ENCODE measurements around the gene SLC45A1. TPM values are rescaled to one million over a fixed set of nuclear protein-coding genes. Genes with fewer than 3 reads are reported as not detected.

SLC45A1 gene
- total and polyA plus RNA-seq, 4 donors = 4.4 to 8.7 (median 6.7) TPM

- no peak for DNase-seq
- ATAC-seq (ENCODE audit: low FRiP score) = no peak
- WGBS, 2 donors = 38 to 50% methylated on average over 5 of the region's 5 CpGs
Measured at GRCh38 chr1:8284127-8284526, 33.8 kb upstream of the SLC45A1 start.

GRCh38 chr1:8285103-8285502, 32.8 kb upstream of the SLC45A1 start:
- Histone ChIP-seq H3K36me3 (ENCODE audit: control insufficient read depth in 1 of 2, insufficient read depth in 2 of 2, low read length in 1 of 2) (no peaks in the 10 kb centered on the region), H3K9me3 (ENCODE audit: control insufficient read depth, low read length) (peaks cover 1% of the 10 kb centered on the region), H3K4me1 (ENCODE audit: control insufficient read depth in 1 of 2, insufficient read depth in 2 of 2, low read length in 2 of 2) (no peaks in the 10 kb centered on the region), H3K27ac (ENCODE audit: low read depth in 1 of 2, low read length in 2 of 2) (no peak overlapping the region), H3K27me3 (ENCODE audit: control insufficient read depth in 1 of 2, insufficient read depth in 2 of 2, low read length in 1 of 2) (no peaks in the 10 kb centered on the region), H3K4me3 (ENCODE audit: low read length in 2 of 2) (no peak overlapping the region)
- 91 to 93% methylated on average over 4 of the region's 4 CpGs for WGBS, 2 donors
- DNase-seq (no peak), ATAC-seq (ENCODE audit: low FRiP score) (no peak)
- intact Hi-C loops (cut with DNase I) = no loop called here

More at GRCh38 chr1:8284127-8284526, 33.8 kb upstream of the SLC45A1 start:
- Histone ChIP-seq H3K4me1 (ENCODE audit: control insufficient read depth in 1 of 2, insufficient read depth in 2 of 2, low read length in 2 of 2) (no peaks in the 10 kb centered on the region), H3K27ac (ENCODE audit: low read depth in 1 of 2, low read length in 2 of 2) (no peak overlapping the region), H3K27me3 (ENCODE audit: control insufficient read depth in 1 of 2, insufficient read depth in 2 of 2, low read length in 1 of 2) (no peaks in the 10 kb centered on the region), H3K36me3 (ENCODE audit: control insufficient read depth in 1 of 2, insufficient read depth in 2 of 2, low read length in 1 of 2) (no peaks in the 10 kb centered on the region), H3K9me3 (ENCODE audit: control insufficient read depth, low read length) (peaks cover 1% of the 10 kb centered on the region), H3K4me3 (ENCODE audit: low read length in 2 of 2) (no peak overlapping the region)
- intact Hi-C loops (cut with DNase I) = no loop called here

- no peak overlapping the region for H3K27ac ChIP-seq (ENCODE audit: low read depth in 1 of 2, low read length in 2 of 2)
- no peak for DNase-seq
- no peaks in the 10 kb centered on the region for H3K4me1 ChIP-seq (ENCODE audit: control insufficient read depth in 1 of 2, insufficient read depth in 2 of 2, low read length in 2 of 2)
- no peaks in the 10 kb centered on the region for H3K36me3 ChIP-seq (ENCODE audit: control insufficient read depth in 1 of 2, insufficient read depth in 2 of 2, low read length in 1 of 2)
- WGBS, 2 donors = 88 to 90% methylated on average over 2 of the region's 2 CpGs
- intact Hi-C loops (cut with DNase I) = no loop called here
- H3K27me3 ChIP-seq (ENCODE audit: control insufficient read depth in 1 of 2, insufficient read depth in 2 of 2, low read length in 1 of 2) = no peaks in the 10 kb centered on the region
- no peak for ATAC-seq (ENCODE audit: low FRiP score)
- peaks cover 1% of the 10 kb centered on the region for H3K9me3 ChIP-seq (ENCODE audit: control insufficient read depth, low read length)
- H3K4me3 ChIP-seq (ENCODE audit: low read length in 2 of 2) = no peak overlapping the region
Measured at GRCh38 chr1:8285965-8286364, 31.9 kb upstream of the SLC45A1 start.

- H3K27ac ChIP-seq (ENCODE audit: low read depth in 1 of 2, low read length in 2 of 2) = no peak overlapping the region
- H3K4me1 ChIP-seq (ENCODE audit: control insufficient read depth in 1 of 2, insufficient read depth in 2 of 2, low read length in 2 of 2) = no peaks in the 10 kb centered on the region
- no peaks in the 10 kb centered on the region for H3K27me3 ChIP-seq (ENCODE audit: control insufficient read depth in 1 of 2, insufficient read depth in 2 of 2, low read length in 1 of 2)
- H3K4me3 ChIP-seq (ENCODE audit: low read length in 2 of 2) = no peak overlapping the region
- intact Hi-C loops (cut with DNase I) = no loop called here
- H3K36me3 ChIP-seq (ENCODE audit: control insufficient read depth in 1 of 2, insufficient read depth in 2 of 2, low read length in 1 of 2) = no peaks in the 10 kb centered on the region
- DNase-seq (peak in 1 of 2 donors; percentile 80), ATAC-seq (ENCODE audit: low FRiP score) (no peak)
- 1 to 18% methylated on average over 6 of the region's 6 CpGs for WGBS, 2 donors
- H3K9me3 ChIP-seq (ENCODE audit: control insufficient read depth, low read length) = no peaks in the 10 kb centered on the region
Measured at GRCh38 chr1:8293118-8293517, 24.8 kb upstream of the SLC45A1 start.

- H3K36me3 ChIP-seq (ENCODE audit: control insufficient read depth in 1 of 2, insufficient read depth in 2 of 2, low read length in 1 of 2) = no peaks in the 10 kb centered on the region
- intact Hi-C loops (cut with DNase I) = no loop called here
- WGBS, 2 donors = 38 to 51% methylated on average over 4 of the region's 4 CpGs
- DNase-seq (no peak), ATAC-seq (ENCODE audit: low FRiP score) (no peak)
- H3K9me3 ChIP-seq (ENCODE audit: control insufficient read depth, low read length) = no peaks in the 10 kb centered on the region
- no peaks in the 10 kb centered on the region for H3K27me3 ChIP-seq (ENCODE audit: control insufficient read depth in 1 of 2, insufficient read depth in 2 of 2, low read length in 1 of 2)
- H3K27ac ChIP-seq (ENCODE audit: low read depth in 1 of 2, low read length in 2 of 2) = peak overlapping the region in 1 of 2 donors; percentile 17
- H3K4me1 ChIP-seq (ENCODE audit: control insufficient read depth in 1 of 2, insufficient read depth in 2 of 2, low read length in 2 of 2) = no peaks in the 10 kb centered on the region
- H3K4me3 ChIP-seq (ENCODE audit: low read length in 2 of 2) = no peak overlapping the region
Measured at GRCh38 chr1:8293641-8294169, 24.2 kb upstream of the SLC45A1 start.

- Histone ChIP-seq H3K9me3 (ENCODE audit: control insufficient read depth, low read length) (no peaks in the 10 kb centered on the region), H3K36me3 (ENCODE audit: control insufficient read depth in 1 of 2, insufficient read depth in 2 of 2, low read length in 1 of 2) (no peaks in the 10 kb centered on the region), H3K27me3 (ENCODE audit: control insufficient read depth in 1 of 2, insufficient read depth in 2 of 2, low read length in 1 of 2) (no peaks in the 10 kb centered on the region), H3K4me1 (ENCODE audit: control insufficient read depth in 1 of 2, insufficient read depth in 2 of 2, low read length in 2 of 2) (no peaks in the 10 kb centered on the region), H3K27ac (ENCODE audit: low read depth in 1 of 2, low read length in 2 of 2) (peak overlapping the region in 1 of 2 donors; percentile 17), H3K4me3 (ENCODE audit: low read length in 2 of 2) (no peak overlapping the region)
- DNase-seq (no peak), ATAC-seq (ENCODE audit: low FRiP score) (no peak)
- intact Hi-C loops (cut with DNase I) = no loop called here
- 28 to 43% methylated on average over 19 of the region's 19 CpGs for WGBS, 2 donors
Measured at GRCh38 chr1:8294170-8294697, 23.7 kb upstream of the SLC45A1 start.

GRCh38 chr1:8297245-8297644, 20.7 kb upstream of the SLC45A1 start:
- ATAC-seq (ENCODE audit: low FRiP score) (no peak), DNase-seq (no peak)
- no peaks in the 10 kb centered on the region for H3K36me3 ChIP-seq (ENCODE audit: control insufficient read depth in 1 of 2, insufficient read depth in 2 of 2, low read length in 1 of 2)
- H3K27ac ChIP-seq (ENCODE audit: low read depth in 1 of 2, low read length in 2 of 2) = no peak overlapping the region
- no peaks in the 10 kb centered on the region for H3K9me3 ChIP-seq (ENCODE audit: control insufficient read depth, low read length)
- WGBS, 2 donors = 89 to 90% methylated on average over 4 of the region's 4 CpGs
- H3K4me3 ChIP-seq (ENCODE audit: low read length in 2 of 2) = no peak overlapping the region
- H3K4me1 ChIP-seq (ENCODE audit: control insufficient read depth in 1 of 2, insufficient read depth in 2 of 2, low read length in 2 of 2) = peaks cover 0 to 3% of the 10 kb centered on the region in 2 donors
- no peaks in the 10 kb centered on the region for H3K27me3 ChIP-seq (ENCODE audit: control insufficient read depth in 1 of 2, insufficient read depth in 2 of 2, low read length in 1 of 2)
- intact Hi-C loops (cut with DNase I) = no loop called here

- Histone ChIP-seq H3K4me1 (ENCODE audit: control insufficient read depth in 1 of 2, insufficient read depth in 2 of 2, low read length in 2 of 2) (peaks cover 3 to 8% of the 10 kb centered on the region in 2 donors), H3K36me3 (ENCODE audit: control insufficient read depth in 1 of 2, insufficient read depth in 2 of 2, low read length in 1 of 2) (no peaks in the 10 kb centered on the region), H3K27ac (ENCODE audit: low read depth in 1 of 2, low read length in 2 of 2) (no peak overlapping the region), H3K9me3 (ENCODE audit: control insufficient read depth, low read length) (no peaks in the 10 kb centered on the region), H3K4me3 (ENCODE audit: low read length in 2 of 2) (no peak overlapping the region), H3K27me3 (ENCODE audit: control insufficient read depth in 1 of 2, insufficient read depth in 2 of 2, low read length in 1 of 2) (no peaks in the 10 kb centered on the region)
- no peak for DNase-seq
- no peak for ATAC-seq (ENCODE audit: low FRiP score)
- WGBS, 2 donors = 96 to 98% methylated on average over 5 of the region's 5 CpGs
- intact Hi-C loops (cut with DNase I) = loop anchor here in 1 of 2 donors (10.0 kb wide), 1 partner anchor 55 kb away; no protein-coding TSS in a partner anchor
Measured at GRCh38 chr1:8299963-8300362, 18.0 kb upstream of the SLC45A1 start.
